ENCODE measurements around the gene CYSLTR2. TPM values are rescaled to one million over a fixed set of nuclear protein-coding genes. Genes with fewer than 3 reads are reported as not detected.

Gene CYSLTR2
- polyA plus RNA-seq, 1 donor from 2014 or later = 0.19 TPM

DNA sequence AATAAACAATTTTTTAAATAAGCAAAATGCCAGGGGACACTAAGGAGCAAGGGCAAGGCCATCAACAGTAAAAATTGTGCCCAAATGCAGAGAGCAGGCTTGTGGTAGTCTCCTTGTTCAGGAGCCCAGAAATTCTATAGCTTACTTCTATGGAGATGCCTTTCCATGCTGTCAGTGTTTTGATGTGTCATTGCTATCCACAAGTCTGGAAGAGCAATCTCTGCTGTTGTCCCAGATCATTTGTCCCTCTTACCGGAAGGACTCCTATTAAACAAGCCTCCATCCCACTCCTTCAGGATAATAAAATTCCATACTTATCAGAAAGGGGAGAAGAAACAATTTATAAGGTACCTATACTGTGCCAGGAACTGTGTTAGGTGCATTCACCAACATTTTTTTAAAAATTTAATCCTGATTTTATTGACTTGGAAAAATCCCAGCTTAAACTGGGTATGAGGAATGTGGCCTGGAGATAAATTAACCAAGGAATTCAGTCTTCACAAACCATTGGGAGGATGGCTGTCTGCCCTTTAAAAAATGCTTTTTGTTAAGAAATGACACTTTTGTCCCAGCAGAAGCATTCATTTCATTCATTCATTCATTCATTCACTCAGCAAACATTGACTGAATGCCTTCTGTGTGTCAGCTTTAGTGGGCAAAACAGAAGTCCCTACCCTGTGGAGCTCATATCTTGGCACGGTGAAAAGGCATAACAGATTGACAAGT is 26.8 kb upstream of the CYSLTR2 start:
- Histone ChIP-seq H3K9me3 (ENCODE audit: low read length) (no peaks in the 10 kb centered on the region), H4K20me1 (ENCODE audit: insufficient read depth) (no peaks in the 10 kb centered on the region), H3K4me3 (ENCODE audit: low read length) (no peak overlapping the region), H3K9me2 (ENCODE audit: insufficient read depth, low read length) (no peaks in the 10 kb centered on the region), H3K36me3 (ENCODE audit: insufficient read depth, low read length) (no peaks in the 10 kb centered on the region), H3K27me3 (ENCODE audit: insufficient read depth, low read depth, low read length) (no peaks in the 10 kb centered on the region), H3K27ac (ENCODE audit: low read length) (no peak overlapping the region), H3K4me2 (ENCODE audit: low read length) (no peak overlapping the region), H3K79me2 (replicated peaks; ENCODE audit: insufficient read depth, low read length) (no peaks in the 10 kb centered on the region), H3K9ac (ENCODE audit: low read length) (no peak overlapping the region), H2AFZ (ENCODE audit: low read depth, low read length) (no peak overlapping the region), H3F3A (ENCODE audit: insufficient read depth, low read length, poor library complexity, severe bottlenecking) (no peaks in the 10 kb centered on the region)
- TF ChIP-seq MXI1 (conservative IDR thresholded peaks at IDR 0.05; ENCODE audit: poor library complexity, severe bottlenecking) (no peak), REST (IDR thresholded peaks at IDR 0.05; ENCODE audit: borderline replicate concordance) (no peak), RAD21 (conservative IDR thresholded peaks at IDR 0.05) (no peak), TAF1 (IDR thresholded peaks at IDR 0.05; ENCODE audit: low read depth) (no peak), EP300 (conservative IDR thresholded peaks at IDR 0.05; ENCODE audit: poor library complexity, severe bottlenecking) (no peak), POLR2AphosphoS5 (IDR thresholded peaks at IDR 0.05) (no peak), SMC3 (conservative IDR thresholded peaks at IDR 0.05; ENCODE audit: poor library complexity) (no peak), EZH2 (IDR thresholded peaks at IDR 0.05; ENCODE audit: borderline replicate concordance, insufficient read depth, low read length, poor library complexity, severe bottlenecking) (no peak)
- TF ChIP-seq, protein P1, sequence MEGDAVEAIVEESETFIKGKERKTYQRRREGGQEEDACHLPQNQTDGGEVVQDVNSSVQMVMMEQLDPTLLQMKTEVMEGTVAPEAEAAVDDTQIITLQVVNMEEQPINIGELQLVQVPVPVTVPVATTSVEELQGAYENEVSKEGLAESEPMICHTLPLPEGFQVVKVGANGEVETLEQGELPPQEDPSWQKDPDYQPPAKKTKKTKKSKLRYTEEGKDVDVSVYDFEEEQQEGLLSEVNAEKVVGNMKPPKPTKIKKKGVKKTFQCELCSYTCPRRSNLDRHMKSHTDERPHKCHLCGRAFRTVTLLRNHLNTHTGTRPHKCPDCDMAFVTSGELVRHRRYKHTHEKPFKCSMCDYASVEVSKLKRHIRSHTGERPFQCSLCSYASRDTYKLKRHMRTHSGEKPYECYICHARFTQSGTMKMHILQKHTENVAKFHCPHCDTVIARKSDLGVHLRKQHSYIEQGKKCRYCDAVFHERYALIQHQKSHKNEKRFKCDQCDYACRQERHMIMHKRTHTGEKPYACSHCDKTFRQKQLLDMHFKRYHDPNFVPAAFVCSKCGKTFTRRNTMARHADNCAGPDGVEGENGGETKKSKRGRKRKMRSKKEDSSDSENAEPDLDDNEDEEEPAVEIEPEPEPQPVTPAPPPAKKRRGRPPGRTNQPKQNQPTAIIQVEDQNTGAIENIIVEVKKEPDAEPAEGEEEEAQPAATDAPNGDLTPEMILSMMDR (IDR thresholded peaks at IDR 0.05; ENCODE audit: poor library complexity, severe bottlenecking) = no peak

DNA sequence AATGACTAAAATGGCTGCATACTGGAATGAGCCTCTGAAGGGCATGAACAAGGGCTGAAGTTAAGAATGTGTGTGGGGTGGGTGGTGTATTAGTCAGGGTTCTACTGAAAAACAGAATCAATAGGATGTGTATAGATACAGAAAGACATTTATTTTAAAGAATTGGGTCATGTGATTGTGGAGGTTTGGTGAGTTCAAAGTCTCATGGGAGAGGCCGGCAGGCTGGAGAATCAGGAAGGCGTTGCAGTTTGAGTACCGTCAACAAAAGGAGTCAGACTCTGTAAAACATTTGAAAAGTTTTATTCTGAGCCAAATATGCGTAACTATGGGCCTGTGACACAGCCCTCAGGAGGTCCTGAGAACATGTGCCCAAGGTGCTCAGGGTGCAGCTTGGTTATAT is 24.5 kb upstream of the CYSLTR2 start:
- Histone ChIP-seq H3K4me2 (ENCODE audit: low read length) (no peak overlapping the region), H3K27me3 (ENCODE audit: insufficient read depth, low read depth, low read length) (no peaks in the 10 kb centered on the region), H3K79me2 (replicated peaks; ENCODE audit: insufficient read depth, low read length) (no peaks in the 10 kb centered on the region), H4K20me1 (ENCODE audit: insufficient read depth) (no peaks in the 10 kb centered on the region), H3K9me2 (ENCODE audit: insufficient read depth, low read length) (no peaks in the 10 kb centered on the region), H3K9ac (ENCODE audit: low read length) (no peak overlapping the region), H3K36me3 (ENCODE audit: insufficient read depth, low read length) (no peaks in the 10 kb centered on the region), H3K9me3 (ENCODE audit: low read length) (no peaks in the 10 kb centered on the region), H3K4me3 (ENCODE audit: low read length) (no peak overlapping the region), H2AFZ (ENCODE audit: low read depth, low read length) (no peak overlapping the region), H3F3A (ENCODE audit: insufficient read depth, low read length, poor library complexity, severe bottlenecking) (no peaks in the 10 kb centered on the region), H3K27ac (ENCODE audit: low read length) (no peak overlapping the region)
- TF ChIP-seq EP300 (conservative IDR thresholded peaks at IDR 0.05; ENCODE audit: poor library complexity, severe bottlenecking) (no peak), MXI1 (conservative IDR thresholded peaks at IDR 0.05; ENCODE audit: poor library complexity, severe bottlenecking) (no peak), TAF1 (IDR thresholded peaks at IDR 0.05; ENCODE audit: low read depth) (no peak), REST (IDR thresholded peaks at IDR 0.05; ENCODE audit: borderline replicate concordance) (no peak), RAD21 (conservative IDR thresholded peaks at IDR 0.05) (no peak), EZH2 (IDR thresholded peaks at IDR 0.05; ENCODE audit: borderline replicate concordance, insufficient read depth, low read length, poor library complexity, severe bottlenecking) (no peak), SMC3 (conservative IDR thresholded peaks at IDR 0.05; ENCODE audit: poor library complexity) (no peak), POLR2AphosphoS5 (IDR thresholded peaks at IDR 0.05) (no peak)
- TF ChIP-seq, protein P1 (IDR thresholded peaks at IDR 0.05; ENCODE audit: poor library complexity, severe bottlenecking) = no peak

Data from neural cell (in vitro differentiated cells).